GM12874 (cell line): ENCODE results near the gene ZNF346.

ENCODE experiments used
- CTCF ChIP-seq: IDR thresholded peaks from 2 replicates; pipeline ENCODE4 v1.5.1; 2011; ENCODE audit warnings: low read depth, mild to moderate bottlenecking, control low read depth, low read length, moderate library complexity; ENCODE audit not compliant: insufficient read depth

ZNF346 gene

GRCh38 chr5:177109810-177110209, 87.3 kb downstream of the ZNF346 start:
- TF ChIP-seq CTCF: no peak

- TF ChIP-seq CTCF: peak; percentile 97
These were observed 89.4 kb downstream of the ZNF346 start for GRCh38 chr5:177111720-177112394.

- no peak for TF ChIP-seq CTCF
These were observed 90.2 kb downstream of the ZNF346 start for GRCh38 chr5:177112589-177113220.

GRCh38 chr5:177113566-177114424, 91.3 kb downstream of the ZNF346 start:
- peak; percentile 99 for TF ChIP-seq CTCF

- TF ChIP-seq CTCF: no peak
These were observed 94.3 kb downstream of the ZNF346 start for GRCh38 chr5:177116631-177117373.

- TF ChIP-seq CTCF: no peak
These were observed 95.0 kb downstream of the ZNF346 start for GRCh38 chr5:177117441-177118045.
